ENCODE data around the gene OPA3.
A peak's percentile ranks its signal among the peaks of the same experiment; 100 is the strongest.
"Not testable (repeated sequence)": the region's sequence is repeated elsewhere in the genome, so short reads cannot be mapped to it uniquely, and the experiment has no call there.

The OPA3 gene

DNA sequence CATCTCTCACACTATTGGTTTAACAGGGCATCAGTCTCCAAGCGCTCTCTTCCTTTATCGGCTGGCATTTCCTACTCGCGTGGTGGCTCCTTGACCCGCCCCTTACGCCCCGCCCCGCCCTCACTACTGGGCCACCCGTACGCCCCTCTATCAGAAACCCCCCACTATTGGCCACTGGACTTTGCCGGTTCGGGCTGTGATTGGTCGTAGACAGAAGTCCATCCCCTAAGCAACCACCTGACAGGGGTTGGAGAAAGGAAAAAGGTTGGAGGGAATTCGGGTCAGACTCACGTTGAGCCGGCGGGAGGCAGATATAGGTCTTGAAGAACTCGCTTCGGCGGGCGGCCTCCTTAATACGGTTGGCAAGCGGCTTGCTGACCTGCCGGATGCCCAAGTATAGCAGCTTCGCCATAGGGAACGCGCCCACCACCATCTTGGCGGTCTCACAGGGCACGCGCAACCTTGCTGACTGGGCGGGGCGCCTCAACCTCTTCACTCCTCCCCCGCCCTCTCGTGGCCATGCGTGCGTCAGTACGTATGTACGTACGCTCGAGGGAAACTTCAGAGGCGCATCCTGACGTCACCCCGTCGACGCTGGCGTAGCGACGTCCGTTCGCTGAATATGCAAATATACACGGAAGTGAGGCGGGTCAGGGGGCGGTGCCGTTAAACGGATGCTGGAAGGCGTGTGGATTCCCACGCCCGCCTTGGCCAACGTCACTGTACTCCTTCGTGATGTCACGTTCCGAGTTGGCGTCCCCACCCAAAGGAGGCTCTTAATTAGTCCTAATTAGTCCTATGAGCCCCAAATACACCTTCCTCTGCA, at the start of gene OPA3:
OPA3 (minus strand) TSS at position 471 of the 826 bp plus-strand sequence; CDS start at position 433, 38 bp downstream.
- peak; percentile 99 for DNase-seq

DNA sequence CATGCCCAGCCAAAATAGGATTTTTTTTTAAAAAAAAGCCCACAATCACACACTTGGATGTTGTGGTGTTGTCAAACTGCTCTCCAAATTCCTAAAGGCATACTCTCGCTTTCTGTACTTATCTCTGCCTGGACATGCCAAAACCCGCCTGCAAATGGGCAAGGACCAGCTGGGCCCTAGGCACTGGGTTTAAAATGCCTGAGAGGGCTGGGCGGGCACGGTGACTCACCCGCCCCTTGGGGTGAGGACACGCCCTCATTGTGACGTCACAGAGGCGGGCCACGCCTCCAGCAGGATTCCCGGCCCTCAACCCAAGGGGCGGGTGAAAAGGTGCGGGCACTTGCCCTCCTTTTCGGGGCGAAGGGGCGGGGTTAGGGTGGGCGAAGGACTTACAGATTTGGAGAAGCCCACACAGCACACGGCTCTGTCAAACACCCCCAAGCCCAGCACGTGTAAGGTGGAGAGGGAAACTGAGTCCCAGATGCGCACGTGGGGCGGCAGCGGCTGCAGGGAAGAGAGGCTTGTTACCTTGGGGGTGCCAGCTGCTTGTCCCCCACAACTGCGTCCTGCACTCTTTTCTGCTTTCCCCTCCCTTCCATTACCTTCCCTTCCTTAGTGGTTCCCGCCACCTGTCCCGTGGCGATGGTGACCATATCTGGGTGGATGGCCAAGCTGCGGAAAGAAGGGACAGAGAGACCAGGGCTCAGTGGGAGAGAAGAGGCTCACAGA, 48.0 kb upstream of the OPA3 start:
- DNase-seq: peak; percentile 92

DNA sequence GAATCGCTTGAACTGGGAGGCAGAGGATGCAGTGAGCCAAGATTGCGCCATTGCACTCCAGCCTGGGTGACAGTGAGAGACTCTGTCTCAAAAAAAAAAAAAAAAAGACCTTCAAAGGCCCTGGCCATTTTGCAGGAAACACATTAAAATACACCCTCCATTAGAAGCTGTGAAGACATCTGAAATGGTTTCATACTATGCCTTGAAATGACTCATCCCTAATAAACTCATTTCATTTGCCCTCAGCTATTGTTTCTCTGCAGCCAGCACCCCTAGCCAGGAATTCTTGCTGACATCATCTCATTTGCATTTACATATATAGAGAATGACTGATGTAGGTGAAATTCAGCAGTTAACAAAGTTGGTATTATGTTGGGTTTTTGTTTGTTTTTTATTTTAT, 45.9 kb upstream of the OPA3 start:
- no peak for DNase-seq

DNA sequence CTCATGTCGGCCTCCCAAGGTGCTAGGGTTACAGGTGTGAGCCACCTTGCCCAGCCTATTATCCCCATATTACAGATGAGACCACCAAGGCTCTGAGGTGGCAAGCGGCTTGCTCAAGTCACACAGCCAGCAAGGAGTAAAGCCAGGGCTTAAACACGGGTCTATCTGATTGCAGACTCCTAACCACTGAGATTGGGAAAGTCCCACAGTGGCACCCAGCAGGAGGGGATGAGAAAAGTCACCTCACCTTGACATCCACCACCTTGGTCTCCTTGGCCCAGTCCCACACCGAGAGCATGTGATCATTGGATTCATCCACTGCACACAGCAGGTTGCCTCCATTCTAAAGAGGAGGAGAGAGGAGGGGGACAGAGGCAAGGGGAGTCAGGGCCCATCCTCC, 45.1 kb upstream of the OPA3 start:
- no peak for DNase-seq

DNA sequence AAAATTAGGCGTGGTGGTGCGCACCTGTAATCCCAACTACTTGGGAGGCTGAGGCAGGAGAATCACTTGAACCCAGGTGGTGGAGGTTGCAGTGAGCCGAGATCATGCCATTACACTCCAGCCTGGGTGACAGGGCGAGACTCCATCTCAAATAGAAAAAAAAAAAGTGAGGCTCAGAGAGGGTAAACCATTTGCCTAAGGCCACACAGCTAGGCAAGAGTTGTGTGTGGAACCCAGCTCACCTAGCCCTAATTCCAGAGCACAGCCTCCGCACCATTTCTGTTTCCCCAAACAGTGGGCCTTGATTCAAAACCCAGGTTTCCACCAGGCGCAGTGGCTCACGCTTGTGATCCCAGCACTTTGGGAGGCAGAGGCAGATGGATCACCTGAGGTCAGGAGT, 43.6 kb upstream of the OPA3 start:
- not testable (repeated sequence) for DNase-seq

DNA sequence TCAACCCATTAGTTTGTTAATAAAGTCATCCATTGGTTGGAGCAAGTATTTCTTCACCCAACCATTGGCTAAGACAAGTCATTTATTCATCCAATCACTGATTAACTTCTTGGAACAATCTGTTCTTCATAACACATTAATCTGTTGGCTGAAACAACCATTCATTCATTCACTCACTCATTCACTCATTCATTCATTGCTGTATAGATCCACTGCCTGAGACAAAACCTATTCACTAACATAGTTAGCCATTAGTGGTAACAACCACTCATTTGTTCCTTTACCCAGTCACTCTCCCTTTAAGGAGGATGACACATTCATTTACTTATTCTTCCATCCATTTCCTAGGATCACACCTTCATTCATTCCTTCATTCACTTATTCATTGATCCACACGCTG, 39.4 kb upstream of the OPA3 start:
- DNase-seq: no peak

DNA sequence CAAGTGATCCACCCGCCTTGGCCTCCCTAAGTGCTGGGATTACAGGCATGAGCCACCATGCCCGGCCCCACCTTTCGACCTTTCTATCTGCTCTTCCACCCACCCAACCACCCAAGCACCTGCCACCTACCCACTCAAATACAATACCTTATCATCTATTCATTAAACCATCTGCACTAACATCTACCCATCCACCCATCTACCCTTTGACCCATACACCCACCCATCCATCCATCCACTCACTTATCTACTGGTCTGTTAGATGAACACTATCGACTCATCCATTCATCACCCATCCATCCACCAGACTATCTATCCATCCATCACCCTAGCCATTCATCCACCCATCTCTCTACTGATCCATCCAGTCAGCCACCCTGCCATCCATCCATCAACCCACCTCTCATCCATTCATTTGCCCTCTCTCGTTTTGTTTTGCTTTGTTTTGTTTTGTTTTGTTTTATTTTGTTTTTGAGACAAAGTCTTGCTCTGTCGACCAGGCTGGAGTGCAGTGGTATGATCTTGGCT, 37.4 kb upstream of the OPA3 start:
- DNase-seq: no peak

DNA sequence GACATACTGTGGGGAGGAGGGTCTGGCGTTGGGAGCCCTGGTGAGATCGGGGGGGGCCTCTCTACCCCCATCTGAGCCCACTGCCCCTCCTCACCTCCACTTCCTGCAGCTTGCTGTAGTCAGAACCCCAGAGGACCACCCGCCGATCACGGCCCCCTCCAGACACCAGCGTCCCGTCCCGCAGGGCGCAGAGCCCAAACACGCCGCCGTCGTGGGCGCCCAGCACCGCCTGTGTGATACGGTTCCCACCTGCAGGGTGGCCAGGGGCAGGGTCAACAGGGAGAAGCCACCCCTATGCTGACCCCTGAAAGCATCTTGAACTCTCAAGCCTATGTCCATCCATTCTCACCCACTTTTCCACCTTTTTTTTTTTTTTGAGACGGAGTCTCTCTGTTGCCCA, 36.8 kb upstream of the OPA3 start:
- no peak for DNase-seq

DNA sequence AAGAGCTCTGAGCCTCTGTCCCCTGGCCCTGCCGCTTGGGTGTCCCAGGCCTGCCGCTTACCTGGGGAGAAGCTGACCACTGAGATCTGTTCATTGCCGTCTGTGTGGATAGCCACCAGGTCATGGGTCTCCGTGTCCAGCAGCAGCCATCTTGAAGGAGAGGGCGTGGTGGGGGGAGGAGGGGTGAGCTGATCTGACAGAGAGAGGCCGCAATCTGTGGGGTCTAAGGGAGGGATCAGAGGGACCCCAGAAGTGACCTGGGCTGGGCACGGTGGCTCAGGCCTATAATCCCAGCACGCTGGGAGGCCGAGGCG, 32.1 kb upstream of the OPA3 start:
- DNase-seq: no peak

DNA sequence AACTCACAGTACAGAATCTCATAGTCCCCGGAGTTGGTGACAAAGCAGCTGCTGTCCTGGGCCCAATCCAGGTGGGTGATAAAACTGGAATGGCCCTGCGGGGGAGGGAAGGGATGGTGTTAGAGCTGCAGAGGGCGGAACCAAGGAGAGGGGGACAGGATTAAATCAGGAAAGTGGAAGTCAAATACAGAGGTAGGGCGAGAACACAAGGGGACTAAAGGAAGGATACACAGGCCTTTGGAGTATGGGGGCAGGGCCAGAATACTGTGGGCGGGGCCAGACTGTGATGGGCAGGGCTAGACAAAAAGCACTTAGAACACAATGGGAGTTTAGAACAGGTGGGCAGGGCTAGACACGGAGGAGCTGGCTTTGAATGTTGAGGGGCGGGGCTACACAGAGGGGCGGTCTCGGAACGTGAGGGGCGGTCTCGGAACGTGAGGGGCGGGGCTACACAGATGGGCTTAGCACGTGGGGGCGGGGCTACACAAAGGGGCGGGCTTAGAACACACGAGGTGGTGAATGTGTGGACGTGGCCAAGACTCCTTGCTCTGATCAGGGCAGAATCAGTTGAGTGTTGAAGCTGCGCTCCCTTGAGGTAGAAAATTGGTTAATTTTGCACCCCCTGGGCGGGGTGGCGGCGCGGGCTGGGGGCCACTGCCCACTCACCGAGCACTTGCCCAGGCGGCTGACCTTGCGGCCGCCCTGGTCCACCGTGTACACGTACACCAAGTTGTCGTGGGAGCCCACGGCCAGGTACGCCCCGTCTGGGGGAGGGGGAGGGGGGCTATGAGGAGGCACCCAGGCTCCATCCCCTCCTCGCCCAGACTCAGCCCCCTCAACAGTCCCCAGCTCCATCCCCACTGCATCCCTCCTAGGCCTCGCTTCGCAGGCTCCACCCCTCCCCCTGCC, 31.4 kb upstream of the OPA3 start:
- DNase-seq: no peak

DNA sequence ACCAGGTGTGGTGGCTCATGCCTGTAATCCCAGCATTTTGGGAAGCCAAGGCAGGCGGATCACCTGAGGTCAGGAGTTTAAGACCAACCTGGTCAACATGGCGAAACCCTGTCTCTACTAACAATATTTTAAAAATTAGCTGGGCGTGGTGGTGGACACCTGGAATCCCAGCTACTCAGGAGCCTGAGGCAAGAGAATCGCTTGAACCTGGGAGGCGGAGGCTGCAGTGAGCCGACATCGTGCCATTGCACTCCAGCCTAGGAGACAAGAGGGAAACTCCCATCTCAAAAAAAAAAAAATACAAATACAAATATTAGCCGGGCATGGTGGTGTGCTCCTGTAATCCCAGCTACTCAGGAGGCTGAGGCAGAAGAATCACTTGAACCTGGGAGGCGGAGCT, 30.5 kb upstream of the OPA3 start:
- DNase-seq: not testable (repeated sequence)

DNA sequence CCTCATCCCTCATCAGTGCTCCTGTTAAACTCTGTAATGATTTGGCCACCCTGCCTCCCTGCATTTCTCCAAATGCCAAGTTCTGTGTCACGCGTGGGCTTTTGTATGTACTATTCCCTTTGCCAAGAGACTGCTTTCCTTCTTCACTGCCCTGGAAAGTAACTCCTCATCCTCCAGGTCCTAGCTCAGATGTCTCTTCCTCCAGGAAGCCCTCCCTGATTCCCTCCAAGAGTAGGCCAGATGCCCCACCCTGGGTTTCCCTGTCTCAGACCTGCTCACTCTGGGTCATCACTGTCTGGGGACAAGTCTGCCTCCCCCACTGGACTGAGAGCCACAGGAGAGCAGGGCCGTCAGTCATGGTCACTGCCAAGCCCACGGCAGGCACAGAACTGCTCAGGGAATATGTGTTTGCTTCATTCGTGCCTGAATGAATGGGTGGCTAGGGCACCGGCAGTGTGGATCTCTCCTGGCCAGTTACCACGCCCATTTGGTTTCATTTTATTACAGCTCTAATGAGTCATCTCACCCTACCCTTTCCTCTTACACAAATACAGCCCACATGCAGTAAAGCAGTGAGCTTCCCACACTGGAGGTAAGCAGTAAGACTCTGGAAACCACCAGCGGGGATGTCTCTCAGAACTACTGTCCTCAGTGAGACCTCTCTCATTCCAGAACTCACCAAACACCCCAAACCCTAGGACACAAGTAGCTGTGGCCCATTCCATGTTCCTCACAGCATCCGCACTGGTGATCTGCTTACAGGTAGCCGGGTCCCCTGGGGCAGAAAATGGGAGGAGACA, 29.5 kb upstream of the OPA3 start:
- no peak for DNase-seq

DNA sequence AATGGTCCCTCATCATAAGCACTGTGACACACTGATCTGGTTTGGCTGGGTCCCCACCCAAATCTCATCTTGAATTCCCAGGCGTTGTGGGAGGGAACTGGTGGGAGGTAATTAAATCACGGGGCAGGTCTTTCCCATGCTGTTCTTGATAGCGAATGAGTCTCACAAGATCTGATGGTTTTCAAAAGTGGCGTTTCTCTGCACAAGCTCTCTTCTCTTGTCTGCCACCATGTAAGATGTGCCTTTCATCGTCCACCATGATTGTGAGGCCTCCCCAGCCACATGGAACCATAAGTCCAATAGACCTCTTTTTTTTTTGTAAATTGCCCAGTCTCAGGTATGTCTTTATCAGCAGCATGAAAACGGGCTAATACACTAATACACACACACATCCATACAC, 24.3 kb upstream of the OPA3 start:
- DNase-seq: no peak

DNA sequence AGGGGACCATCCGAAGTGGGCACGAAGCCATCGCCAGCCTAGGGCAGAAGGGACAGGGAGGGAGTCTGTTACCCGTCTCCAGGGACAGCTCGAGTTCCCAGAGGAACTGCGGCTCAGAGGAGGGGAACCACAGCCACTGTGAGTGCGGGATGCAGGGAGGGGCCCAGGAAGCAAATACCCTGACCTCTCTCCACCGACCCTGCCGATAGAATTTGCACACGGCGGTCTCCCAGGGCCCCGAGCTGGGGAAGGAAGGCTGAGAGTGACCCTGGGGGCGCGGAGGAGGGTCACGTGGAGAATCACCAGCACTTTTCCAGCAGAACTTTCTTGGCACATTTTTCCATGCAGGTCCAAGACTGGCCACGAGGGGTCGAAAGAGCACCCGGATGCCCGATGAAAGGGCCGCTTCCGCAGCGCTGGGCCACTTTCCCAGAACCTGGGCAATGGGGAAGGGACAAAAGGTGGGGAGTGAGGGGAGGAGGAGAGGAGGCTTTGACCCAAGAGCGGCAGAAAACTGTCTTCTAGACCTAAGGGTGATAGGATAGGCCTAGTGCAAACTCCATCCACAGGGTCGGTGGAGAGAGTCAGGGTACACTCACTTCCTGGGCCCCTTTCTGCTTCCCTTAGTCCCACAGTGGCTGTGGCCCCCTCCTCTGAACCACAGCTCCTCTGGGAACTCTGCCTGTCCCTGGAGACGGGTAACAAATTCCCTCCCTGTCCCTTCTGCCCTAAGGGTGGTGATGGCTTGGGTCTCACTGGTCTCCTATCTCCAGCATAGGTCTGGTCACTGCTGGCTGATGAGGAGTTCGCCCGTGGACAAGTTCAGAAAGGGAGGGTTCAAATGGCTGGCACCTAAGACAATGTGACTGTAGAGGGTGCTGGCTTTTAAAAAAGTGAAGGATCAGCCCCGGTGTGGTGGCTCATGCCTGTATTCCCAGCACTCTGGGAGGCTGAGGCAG, 22.7 kb upstream of the OPA3 start:
- DNase-seq: peak; percentile 42

DNA sequence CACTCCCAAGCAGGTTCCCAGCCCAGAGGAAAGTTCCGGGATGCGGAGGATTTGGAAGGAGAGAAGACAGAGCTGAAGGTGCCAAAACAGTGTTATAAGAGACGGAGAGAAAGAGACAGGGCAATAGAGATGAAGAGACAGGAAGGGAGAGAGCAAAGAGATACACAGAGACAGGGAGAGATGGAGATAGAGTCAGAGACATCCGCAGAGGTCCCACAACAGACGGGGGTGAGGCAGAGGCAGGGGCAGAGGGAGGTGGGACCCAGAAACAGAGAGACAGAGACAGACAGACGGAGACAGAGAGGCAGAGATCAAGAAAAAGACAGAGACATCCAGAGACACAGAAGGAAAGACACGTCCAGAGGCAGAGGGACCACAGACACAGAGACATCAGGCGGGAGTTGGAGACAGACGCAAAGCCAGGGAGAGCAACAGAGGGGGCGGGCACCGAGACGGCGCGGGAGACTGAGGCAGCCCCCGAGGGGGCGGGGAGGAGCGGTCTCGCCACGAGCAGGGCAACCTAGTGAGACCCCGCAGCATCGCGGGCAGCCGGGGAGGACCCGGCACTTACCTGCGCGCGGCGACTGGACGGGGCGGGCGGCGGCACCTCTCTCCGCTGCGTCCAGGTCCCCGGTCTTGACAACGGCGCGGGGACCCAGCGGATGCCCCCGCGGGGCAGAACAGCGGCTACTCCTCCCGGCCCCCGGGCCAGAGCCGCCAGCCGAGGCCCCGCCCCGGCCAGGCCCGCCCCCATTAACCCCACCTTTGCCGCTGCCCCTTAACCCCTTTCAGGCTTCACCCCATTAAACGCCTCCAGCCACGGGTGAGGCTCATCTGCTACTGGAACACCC, 17.1 kb upstream of the OPA3 start, which contains the start of gene GPR4:
GPR4 (minus strand) TSS at position 689 of the 851 bp plus-strand sequence. CDS start 10,346 bp downstream, outside the sequence.
- DNase-seq: no peak

DNA sequence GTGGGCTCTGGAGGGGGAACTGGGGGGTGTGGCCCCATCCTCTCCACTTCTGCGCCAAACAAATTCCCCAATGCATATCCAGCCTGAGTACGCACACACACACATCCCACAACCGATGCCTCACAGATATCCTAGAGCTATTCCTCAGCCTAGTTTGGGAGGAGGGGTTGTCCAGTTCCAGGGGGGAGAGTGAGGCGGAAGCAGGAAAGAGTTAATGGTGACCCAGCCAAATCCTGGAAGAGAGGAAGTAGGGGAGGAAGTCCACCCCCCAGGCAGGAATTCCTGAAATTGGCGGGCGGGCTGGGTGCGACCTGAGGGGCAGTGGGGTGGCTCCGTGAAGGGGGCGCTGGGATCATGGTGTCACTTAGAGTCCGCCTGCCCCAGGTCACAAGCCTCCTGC, 16.5 kb upstream of the OPA3 start:
- no peak for DNase-seq

DNA sequence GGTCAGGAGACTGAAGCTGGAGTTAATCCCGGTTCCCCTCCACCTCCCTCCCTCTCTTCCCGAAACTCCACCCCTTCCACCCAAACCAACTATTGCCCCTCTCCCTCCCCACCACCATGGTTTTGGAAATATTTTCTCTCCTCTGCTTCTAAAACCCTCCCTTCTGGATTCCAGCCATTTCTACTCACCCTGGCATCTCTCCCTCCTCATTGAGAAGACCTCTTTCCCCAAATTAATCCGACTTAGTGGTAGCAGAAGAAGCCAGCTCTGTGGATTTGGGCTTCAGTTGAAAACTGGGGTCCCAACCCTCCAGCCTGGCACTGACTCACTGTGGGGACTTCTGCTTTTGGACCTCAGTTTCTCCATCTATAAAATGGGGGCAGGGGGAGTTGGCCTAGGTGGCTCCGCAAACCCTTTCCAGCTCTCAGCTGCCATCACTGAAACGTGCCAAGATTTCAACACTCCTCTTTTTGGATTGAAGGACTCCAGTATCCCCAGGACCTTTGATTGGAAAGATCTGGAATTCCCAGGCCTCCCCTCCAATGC, 15.8 kb upstream of the OPA3 start:
- no peak for DNase-seq

DNA sequence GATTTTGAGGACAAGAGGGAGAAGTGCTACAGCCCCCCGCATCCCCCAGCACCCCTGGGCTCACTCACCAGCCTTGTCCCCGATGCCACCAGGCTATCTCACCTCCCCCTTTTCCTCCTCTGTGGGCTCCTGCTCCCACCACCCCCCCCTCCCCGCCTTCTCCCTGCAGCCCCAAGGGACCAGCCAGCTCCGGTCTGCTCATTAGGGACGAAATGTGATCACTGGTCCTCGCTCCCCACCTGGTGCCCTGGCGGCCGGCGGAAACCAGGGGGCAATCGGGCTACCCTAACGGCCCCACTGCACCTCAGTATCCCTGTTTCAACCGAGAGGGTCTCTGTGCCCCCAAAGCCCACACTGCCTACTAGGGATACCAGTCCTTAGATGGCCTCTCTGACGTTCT, 14.7 kb upstream of the OPA3 start:
- DNase-seq: no peak

DNA sequence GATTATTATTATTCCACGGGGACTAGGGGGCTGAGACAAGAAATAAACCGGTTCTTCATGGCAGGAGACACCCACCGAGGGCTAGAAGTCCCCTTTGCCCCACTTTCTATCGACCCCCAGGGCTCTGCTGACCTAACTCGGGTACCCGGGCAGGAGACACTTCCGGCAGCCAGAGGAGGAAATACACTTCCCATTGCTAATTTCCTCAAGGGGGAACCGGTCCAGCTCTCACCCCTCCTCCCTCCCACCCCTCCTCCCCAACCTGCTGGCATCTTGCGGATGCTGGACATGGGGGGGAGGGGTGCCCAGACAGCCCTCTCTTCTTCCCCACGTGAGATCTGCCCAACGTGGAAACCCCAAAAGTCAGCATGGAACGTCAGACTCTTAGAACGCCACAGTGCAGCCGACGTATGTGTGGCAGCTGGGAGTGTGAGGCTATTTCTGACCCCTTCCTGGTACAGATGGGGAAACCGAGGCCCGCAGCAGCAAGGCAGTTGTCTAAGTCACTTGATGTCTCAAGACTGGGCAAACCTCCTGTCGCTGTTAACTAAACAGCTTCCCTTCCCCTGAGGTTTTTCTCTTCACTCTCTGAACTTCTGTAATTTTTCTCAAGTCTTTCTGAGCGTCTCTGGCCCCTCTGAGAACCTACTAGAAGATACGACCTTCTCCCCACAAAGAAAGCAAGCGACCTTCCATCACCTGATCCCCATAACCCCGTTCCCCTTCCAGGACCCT, 13.8 kb upstream of the OPA3 start:
- no peak for DNase-seq
